Activated naive CD8-positive, alpha-beta T cell (primary cell): Measurements from ENCODE around the gene NUP93.

Experiments used
- H3K27ac Mint-ChIP-seq: one replicate; pipeline ENCODE4 v1.8.0; 2021; ENCODE audit warnings: mixed read lengths
- H3K27me3 Mint-ChIP-seq: one replicate; pipeline ENCODE4 v1.8.0; 2021; ENCODE audit warnings: mixed read lengths
- H3K36me3 Mint-ChIP-seq: one replicate; pipeline ENCODE4 v1.8.0; 2021; ENCODE audit warnings: mixed read lengths
- H3K4me1 Mint-ChIP-seq: one replicate; pipeline ENCODE4 v1.8.0; 2021; ENCODE audit warnings: low read depth, mixed read lengths
- H3K4me3 Mint-ChIP-seq: one replicate; pipeline ENCODE4 v1.8.0; 2021; ENCODE audit warnings: mild to moderate bottlenecking, mixed read lengths
- H3K9me3 Mint-ChIP-seq: one replicate; pipeline ENCODE4 v1.8.0; 2021; ENCODE audit warnings: low read depth, mixed read lengths

The NUP93 gene

DNA sequence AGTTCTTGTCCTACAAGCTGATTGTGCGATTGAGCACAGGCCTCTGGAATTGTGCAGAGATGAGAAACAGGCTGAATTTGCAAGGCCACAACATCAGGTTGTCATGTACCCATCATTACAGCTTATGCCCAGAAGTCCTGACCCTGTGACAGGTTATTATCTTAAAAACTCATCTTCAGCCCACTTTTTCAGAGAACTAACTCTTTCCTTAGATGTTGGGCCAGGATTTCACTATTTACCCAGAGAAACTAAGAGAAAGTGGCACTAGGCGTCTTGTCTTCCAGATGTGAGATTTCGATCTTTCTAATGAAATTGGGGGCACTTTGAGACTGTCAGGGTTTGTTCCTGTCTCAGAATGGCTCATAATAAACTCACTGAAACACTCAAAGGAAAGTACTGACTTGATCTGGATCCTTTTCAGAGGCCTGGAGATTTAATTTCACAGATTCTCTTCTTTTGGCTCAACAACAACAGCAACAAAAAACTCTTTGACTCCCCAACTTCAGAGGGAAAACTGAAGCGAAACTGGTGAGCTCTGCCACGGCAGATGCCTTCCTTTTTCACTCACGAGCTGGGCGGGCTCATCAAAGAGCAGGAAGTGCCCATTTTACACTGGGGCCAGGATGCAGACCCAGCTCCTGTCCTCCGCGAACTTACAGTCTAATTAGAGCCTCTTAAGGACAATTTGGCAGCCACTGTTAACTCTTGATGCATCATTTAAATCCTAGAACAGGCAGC, 117.4 kb downstream of the NUP93 start:
- no peaks in the 10 kb centered on the region for H3K9me3 Mint-ChIP-seq
- peaks cover 26% of the 10 kb centered on the region for H3K4me1 Mint-ChIP-seq
- peak overlapping the region; percentile 84 for H3K27ac Mint-ChIP-seq
- H3K36me3 Mint-ChIP-seq, result peaks cover 10% of the 10 kb centered on the region
- H3K27me3 Mint-ChIP-seq, result no peaks in the 10 kb centered on the region
- peak overlapping the region; percentile 15 for H3K4me3 Mint-ChIP-seq

DNA sequence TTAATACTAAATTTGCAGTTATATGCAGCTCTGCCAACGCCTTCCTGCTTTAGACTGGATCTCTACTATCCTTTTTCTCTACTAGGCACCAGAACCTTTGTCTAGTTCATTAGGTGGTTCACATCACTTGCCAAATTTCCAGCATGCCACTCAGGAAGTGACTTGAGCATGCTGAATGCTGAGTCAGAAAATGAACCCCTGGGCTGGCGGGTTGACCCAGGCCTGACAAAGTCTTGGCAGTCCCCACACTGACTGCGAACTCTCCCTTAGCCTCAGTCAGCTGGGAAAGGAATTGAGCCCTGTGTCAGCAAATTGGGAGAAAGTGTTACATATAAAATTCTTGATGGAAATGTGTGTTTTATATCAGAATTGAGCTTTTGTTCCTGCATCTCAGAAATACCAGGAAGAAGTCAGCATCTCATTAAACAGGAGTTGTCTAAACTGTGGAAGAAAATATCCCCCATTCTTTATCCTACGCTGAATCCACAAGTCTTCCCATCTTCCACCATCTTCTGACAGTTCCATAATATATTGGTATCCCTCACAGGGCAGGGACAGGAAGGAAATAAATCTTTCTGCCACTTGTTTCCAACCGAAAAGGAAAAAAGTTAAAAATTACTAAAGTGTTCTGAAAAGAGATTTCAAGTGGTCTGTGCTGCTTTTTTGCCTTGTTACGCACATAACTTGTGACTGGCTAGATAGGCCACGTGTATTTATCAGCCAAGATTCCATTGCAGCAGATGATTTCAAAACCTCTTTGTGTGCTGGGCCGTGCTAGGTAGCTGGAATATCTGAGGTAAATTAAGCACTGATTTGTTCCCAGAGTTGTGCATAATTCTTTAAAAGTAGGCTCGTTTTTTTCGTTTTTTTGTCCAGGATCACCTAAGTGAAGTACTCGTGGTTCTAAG, 118.4 kb downstream of the NUP93 start:
- Mint-ChIP-seq H3K36me3 (peaks cover 10% of the 10 kb centered on the region), H3K9me3 (no peaks in the 10 kb centered on the region), H3K4me3 (no peak overlapping the region), H3K27ac (peak overlapping the region; percentile 83), H3K4me1 (peaks cover 26% of the 10 kb centered on the region), H3K27me3 (no peaks in the 10 kb centered on the region)

DNA sequence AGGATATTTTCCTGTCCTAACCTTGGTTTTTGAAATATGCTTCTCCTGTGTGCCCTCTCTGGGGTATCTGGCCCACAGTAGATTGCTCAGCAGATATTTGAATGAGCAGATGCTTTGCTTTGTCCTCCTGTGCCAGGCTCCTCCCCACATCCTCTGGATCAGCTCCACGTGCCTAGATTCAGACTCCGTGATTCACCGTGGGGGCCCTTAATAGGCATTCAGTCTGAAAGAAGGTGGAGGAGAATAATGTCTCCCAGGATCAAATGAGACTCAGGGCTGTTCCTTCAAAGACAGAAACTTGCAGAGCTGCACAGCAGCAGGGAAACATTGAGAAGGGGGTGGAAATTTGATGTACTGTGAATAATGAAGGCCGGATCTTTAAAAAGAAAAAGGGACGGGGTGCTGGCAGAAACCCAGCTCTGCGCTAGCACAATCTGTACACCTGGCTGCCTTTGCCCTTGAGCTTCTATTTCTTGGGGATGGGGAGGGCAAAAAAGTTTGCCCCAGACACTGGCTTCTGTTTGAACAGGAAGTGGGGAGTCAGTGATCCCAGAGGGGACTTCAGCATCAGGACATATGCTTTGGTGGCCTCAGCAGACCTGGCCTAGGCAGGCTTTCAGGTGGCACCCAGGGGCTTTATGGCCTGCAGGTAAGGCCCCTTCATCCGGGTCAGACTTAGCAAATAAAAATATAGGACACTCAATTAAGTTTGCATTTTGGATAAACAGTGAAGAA, 119.2 kb downstream of the NUP93 start:
- Mint-ChIP-seq H3K27ac (no peak overlapping the region), H3K27me3 (no peaks in the 10 kb centered on the region), H3K9me3 (no peaks in the 10 kb centered on the region), H3K36me3 (peaks cover 7% of the 10 kb centered on the region), H3K4me3 (no peak overlapping the region), H3K4me1 (peaks cover 26% of the 10 kb centered on the region)

DNA sequence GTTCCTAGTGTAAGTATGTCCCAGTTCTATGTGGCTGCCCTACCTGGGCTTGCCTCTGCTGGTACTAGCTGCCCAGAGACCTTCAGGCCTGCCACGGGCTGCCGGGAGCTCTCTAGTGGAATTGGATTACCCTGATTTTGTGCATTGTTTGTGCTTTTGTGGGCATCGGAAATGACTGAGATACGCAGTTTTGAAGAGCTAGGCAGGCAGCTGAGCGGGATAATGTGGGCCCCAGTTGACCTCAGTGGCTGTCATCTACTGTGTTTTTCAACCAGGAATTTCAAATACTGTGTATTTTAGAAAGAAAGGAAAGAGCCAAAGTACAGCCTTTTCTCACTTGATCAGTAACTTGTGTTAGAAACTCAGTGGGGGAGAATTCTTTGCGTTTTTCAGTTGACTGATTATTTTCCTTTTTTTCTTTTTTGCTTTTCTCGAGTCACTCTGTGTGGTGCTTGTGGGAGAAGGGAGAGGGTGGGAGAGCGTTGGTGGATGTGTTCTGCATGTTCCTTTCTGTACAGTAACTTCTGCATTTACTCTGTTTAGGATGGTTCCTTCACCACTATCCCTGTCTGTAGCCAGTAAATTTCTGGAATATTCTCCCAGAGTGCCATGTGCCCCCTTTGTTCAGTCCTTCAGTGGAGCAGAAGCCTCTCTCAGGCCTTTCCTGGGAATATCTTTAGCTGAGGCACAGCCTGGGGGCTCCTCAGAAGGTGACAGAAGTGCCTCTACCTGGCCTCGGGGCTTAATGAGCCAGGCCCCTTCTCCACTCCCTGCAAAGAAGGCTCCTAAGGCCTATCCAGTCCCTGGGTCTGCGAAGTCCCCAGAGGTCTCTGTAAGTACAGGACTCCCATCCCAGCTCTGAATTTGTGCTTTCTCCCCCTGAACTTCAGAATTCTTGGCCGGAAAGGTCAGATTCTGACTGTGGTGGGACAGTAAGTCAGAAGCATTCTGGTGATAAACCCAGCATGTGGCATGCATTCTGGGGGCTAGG, 120.1 kb downstream of the NUP93 start:
- Mint-ChIP-seq H3K4me1 (peaks cover 26% of the 10 kb centered on the region), H3K27ac (no peak overlapping the region), H3K27me3 (no peaks in the 10 kb centered on the region), H3K4me3 (no peak overlapping the region), H3K36me3 (peaks cover 6% of the 10 kb centered on the region), H3K9me3 (no peaks in the 10 kb centered on the region)

DNA sequence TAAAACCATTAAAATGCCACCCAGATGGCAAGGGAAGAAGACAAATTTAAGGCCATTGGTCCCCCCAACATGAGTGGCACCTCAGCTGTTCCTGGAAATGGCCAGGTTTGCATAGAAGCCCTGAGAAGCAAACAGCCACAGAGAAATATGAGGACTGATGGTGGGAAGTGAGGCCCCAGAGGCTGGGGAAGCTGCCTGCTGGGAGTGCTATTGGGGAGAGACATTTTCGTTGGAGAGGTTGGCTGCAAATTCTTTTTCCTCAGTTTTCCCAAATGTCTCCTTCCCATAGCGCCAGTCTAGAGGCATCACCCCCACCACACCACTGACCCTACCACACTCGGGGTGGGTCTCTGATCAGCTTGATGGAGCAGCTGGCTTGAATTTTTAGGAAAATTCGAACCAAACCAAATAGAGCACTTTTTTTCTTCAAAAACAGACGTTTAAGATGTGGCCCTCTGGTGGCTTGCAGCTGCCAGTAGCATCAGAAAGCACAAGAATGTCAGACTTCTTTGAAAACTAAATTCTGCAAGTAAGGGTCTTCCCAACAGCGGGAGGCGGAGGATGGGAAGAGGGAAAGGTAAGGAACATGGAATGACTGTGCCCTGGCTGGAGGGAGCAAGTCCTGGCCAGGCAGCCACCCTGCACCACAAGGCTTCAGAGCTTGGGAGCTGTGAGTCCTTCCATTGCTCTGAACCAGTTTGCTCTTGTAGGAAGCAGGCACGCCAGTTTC, 121.9 kb downstream of the NUP93 start:
- Mint-ChIP-seq H3K4me1 (peaks cover 23% of the 10 kb centered on the region), H3K9me3 (no peaks in the 10 kb centered on the region), H3K36me3 (peaks cover 5% of the 10 kb centered on the region), H3K27me3 (no peaks in the 10 kb centered on the region), H3K4me3 (no peak overlapping the region), H3K27ac (no peak overlapping the region)

DNA sequence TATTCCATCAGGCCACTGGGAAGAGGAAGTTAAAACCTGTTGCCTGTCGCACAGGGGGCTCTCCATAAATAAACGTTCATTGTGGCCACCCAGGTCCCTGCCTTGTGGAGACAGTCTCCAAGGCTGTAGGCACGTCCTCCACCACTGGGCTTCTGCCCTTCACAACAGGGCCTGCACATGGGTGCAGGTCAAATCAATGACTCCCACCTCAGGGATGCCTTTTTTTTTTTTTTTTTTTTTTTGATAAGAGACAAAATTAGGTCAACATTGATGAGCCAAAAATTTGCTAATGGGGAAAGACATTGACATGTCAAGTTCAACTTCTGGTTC, 122.4 kb downstream of the NUP93 start:
- peaks cover 3% of the 10 kb centered on the region for H3K36me3 Mint-ChIP-seq
- H3K4me3 Mint-ChIP-seq, result no peak overlapping the region
- H3K9me3 Mint-ChIP-seq, result no peaks in the 10 kb centered on the region
- H3K27ac Mint-ChIP-seq, result no peak overlapping the region
- no peaks in the 10 kb centered on the region for H3K27me3 Mint-ChIP-seq
- H3K4me1 Mint-ChIP-seq, result peaks cover 18% of the 10 kb centered on the region

DNA sequence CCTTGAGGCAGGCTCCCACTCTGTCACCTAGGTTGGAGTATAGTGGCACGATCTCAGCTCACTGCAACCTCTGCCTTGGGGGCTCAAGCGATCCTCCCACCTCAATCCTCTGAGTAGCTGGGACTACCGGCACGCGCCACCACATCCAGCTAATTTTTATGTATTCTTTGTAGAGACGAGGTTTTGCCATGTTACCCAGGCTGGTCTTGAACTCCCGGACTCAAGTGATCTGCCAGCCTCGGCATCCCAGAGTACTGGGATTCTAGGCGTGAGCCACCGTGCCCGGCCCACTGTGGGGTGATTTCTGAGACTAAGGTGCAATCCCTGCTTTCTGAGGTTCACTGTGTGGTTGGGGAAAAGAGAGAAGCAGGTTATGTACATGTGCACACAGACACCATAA, 123.0 kb downstream of the NUP93 start:
- H3K4me3 Mint-ChIP-seq, result no peak overlapping the region
- no peaks in the 10 kb centered on the region for H3K9me3 Mint-ChIP-seq

DNA sequence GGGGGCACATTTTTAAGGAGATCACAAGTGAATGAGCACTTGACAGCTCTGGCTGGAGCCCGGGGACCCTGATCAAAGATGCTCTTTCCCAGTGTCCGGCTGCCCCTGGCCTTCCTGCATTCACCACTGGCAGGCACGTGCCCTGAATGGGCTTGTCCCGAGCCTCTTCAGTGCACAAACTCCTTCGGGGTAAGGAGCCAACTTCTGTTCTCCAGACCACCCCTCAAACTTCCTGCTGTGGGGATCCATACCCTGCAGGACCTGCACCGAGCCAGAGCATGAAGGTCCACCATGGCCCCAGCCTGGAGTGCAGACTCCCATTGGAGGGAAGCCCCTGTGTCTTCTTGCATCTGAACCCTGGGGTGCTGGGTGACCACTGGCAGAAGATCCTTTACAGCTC, 125.3 kb downstream of the NUP93 start:
- peaks cover 8% of the 10 kb centered on the region for H3K4me1 Mint-ChIP-seq
- no peak overlapping the region for H3K4me3 Mint-ChIP-seq
- no peak overlapping the region for H3K27ac Mint-ChIP-seq
- no peaks in the 10 kb centered on the region for H3K36me3 Mint-ChIP-seq
- H3K9me3 Mint-ChIP-seq, result no peaks in the 10 kb centered on the region
- no peaks in the 10 kb centered on the region for H3K27me3 Mint-ChIP-seq

More for the DNA sequence above, 123.0 kb downstream of the NUP93 start:
- Mint-ChIP-seq H3K27me3 (no peaks in the 10 kb centered on the region), H3K36me3 (no peaks in the 10 kb centered on the region), H3K4me1 (peaks cover 12% of the 10 kb centered on the region), H3K27ac (no peak overlapping the region)

DNA sequence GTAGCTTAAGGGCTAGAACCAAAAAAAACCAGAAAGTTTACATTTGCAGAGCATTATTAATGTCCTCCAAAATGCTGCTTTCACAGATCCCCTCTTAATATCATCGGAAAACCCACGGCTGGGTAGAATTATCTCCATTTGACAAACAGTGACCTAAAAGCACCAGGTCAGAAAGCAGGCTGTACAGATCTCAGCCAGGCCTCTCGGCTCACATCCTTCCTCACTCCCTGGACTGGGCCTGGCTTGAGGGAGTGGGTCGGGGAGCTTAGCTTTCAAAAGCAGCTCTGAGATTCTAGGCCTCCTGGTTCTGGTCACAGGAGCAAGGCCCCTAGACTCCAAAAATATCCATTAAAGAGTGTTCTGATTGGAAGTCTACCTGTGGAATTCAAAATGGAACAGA, 126.0 kb downstream of the NUP93 start:
- H3K27me3 Mint-ChIP-seq, result no peaks in the 10 kb centered on the region
- no peak overlapping the region for H3K4me3 Mint-ChIP-seq
- H3K27ac Mint-ChIP-seq, result no peak overlapping the region
- H3K36me3 Mint-ChIP-seq, result no peaks in the 10 kb centered on the region
- peaks cover 15% of the 10 kb centered on the region for H3K4me1 Mint-ChIP-seq
- H3K9me3 Mint-ChIP-seq, result no peaks in the 10 kb centered on the region

DNA sequence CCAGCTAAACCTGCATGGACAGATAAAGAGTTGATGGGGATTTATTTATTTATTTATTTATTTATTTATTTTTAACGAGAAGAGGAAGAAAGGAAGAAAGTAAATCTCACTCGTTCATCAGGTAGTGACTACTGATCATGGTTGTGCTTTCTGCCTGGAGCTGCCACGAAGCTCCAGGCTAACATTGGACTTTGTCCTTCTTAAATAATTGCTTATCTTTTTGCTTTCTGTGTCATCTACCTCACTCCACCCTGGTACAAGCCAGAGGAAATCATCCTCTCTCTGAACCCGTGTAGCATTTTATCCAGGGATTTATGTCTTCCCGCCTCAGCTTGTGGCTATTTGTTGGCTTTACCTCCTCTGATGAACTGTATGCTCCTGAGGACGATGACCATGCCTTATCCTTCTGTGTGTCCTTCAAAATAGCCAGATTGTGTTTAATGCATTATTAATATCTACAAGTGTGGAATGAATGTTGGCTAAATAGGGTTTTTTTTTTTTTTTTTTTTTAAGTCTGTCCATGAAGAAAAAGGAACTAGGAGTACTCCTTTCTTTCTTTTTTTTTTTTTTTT, 127.0 kb downstream of the NUP93 start:
- no peaks in the 10 kb centered on the region for H3K9me3 Mint-ChIP-seq
- H3K4me3 Mint-ChIP-seq, result no peak overlapping the region
- no peaks in the 10 kb centered on the region for H3K27me3 Mint-ChIP-seq
- H3K4me1 Mint-ChIP-seq, result peaks cover 20% of the 10 kb centered on the region
- H3K27ac Mint-ChIP-seq, result no peak overlapping the region
- no peaks in the 10 kb centered on the region for H3K36me3 Mint-ChIP-seq

DNA sequence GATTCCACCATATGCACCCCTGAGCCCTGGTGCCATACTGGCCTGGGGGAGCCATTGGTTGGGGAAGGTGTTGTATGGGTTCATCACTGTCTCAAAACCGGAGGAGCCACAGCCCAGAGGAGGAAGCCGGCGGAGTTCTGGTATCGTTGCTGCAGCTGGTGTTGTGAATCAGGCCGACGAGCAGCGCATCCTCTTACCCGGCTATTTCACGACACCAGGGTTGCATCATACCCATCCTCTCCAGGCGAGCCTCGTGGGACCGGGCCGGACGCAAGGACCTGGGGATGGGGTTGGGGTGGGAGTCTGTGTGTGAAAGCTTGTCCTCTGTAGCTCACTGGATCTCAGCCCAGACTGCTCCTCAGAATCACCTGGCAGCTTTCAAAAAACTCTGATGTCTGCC, 128.4 kb downstream of the NUP93 start:
- Mint-ChIP-seq H3K4me1 (peaks cover 23% of the 10 kb centered on the region), H3K27me3 (no peaks in the 10 kb centered on the region), H3K4me3 (no peak overlapping the region), H3K9me3 (no peaks in the 10 kb centered on the region), H3K36me3 (no peaks in the 10 kb centered on the region), H3K27ac (no peak overlapping the region)

DNA sequence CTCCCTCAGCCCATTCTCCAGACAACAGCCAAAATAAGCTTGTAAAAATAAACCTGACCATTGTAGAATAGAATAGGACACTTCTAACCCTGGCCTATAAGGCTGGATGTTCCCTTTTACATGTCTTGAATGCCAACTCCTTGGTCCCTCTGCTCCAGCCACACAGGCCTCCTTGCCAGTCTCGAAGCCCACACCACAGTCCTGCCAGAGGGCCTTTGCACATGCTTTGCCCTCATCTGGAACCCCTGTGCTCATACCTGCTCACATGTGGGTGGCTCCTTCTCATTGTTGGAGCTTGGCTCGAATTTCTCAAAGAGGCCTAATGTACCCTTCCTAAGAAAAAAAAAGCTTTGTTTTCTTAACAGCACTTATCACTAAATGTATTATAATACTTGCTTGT, 129.7 kb downstream of the NUP93 start:
- H3K4me3 Mint-ChIP-seq, result no peak overlapping the region
- H3K27ac Mint-ChIP-seq, result no peak overlapping the region
- peaks cover 24% of the 10 kb centered on the region for H3K4me1 Mint-ChIP-seq
- no peaks in the 10 kb centered on the region for H3K9me3 Mint-ChIP-seq
- no peaks in the 10 kb centered on the region for H3K27me3 Mint-ChIP-seq
- H3K36me3 Mint-ChIP-seq, result no peaks in the 10 kb centered on the region

DNA sequence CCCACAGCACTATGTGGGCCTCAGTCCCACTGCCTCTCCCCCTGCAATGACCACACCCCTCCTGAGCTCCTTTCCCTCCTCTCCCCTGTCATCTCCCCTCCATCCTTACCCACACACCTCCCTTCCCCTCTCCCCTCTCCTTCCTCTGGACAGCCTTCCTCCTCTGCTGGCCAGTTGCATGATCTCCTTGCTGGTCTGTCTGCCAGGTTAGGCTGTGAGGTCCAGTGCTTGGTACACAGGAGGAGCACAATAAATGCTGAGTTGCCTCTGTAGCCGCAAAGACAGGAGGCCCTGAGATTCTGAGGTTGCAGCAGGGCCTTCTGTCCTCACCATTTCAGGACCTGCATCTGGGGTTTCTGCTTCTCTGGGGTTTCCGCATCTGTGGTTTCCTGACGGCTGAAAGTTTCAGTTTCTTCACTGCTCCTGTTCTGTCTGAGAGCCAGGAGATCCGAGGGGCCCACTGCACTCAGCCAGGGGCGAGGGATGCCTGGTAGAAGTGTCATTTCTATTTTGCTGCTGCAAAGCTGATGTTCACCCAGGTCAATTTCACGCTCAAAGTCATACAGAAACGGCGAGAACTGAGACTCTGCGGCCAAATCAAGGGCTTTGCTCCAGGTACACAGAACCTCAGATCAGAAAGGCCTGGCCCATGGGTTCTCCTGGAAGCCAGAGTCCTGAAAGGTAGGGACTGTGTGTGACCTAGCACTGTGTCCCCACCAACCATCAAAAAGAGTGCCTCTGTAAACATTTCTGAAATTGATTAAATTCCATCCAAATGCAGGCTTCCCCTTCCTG, 130.5 kb downstream of the NUP93 start:
- H3K4me3 Mint-ChIP-seq, result peak overlapping the region; percentile 67
- no peaks in the 10 kb centered on the region for H3K36me3 Mint-ChIP-seq
- peak overlapping the region; percentile 86 for H3K27ac Mint-ChIP-seq
- no peaks in the 10 kb centered on the region for H3K27me3 Mint-ChIP-seq
- peaks cover 24% of the 10 kb centered on the region for H3K4me1 Mint-ChIP-seq
- H3K9me3 Mint-ChIP-seq, result no peaks in the 10 kb centered on the region
